Right ventricle myocardium superior (tissue), 1 donor: ENCODE results near the gene EEF1AKMT2. TPM values are rescaled to one million over a fixed set of nuclear protein-coding genes. Genes with fewer than 3 reads are reported as not detected.

ENCODE experiments used
- ATAC-seq: fragments of 200-7000 bp; cut with Tn5 transposase; one replicate; pipeline ENCODE4 v1.9.1; 2020; ENCODE audit warnings: mild to moderate bottlenecking; ENCODE audit not compliant: poor library complexity
- DNase-seq: peaks from one replicate; pipeline ENCODE4 v3.0.0-alpha.2; 2020
- intact Hi-C: fragments of 100-400 bp; cut with DNase I; formaldehyde crosslinking; loops from one replicate; pipeline ENCODE4 v1.11.2; 2022
- total RNA-seq: library from RNA; stranded (reverse); fragmentation: NEBNext Ultra II Directional; extraction: Animal tissue kit (Norgen Biotek cat#: 25700); gene quantifications from one replicate; pipeline ENCODE4 v1.2.1, GENCODE V29; 2021
- donor health status: DM: no; HTN: yes; CAD: no; lungs with severe emphysema.

EEF1AKMT2 gene
- total RNA-seq, 1 donor from 2014 or later: 11.9 TPM

DNA sequence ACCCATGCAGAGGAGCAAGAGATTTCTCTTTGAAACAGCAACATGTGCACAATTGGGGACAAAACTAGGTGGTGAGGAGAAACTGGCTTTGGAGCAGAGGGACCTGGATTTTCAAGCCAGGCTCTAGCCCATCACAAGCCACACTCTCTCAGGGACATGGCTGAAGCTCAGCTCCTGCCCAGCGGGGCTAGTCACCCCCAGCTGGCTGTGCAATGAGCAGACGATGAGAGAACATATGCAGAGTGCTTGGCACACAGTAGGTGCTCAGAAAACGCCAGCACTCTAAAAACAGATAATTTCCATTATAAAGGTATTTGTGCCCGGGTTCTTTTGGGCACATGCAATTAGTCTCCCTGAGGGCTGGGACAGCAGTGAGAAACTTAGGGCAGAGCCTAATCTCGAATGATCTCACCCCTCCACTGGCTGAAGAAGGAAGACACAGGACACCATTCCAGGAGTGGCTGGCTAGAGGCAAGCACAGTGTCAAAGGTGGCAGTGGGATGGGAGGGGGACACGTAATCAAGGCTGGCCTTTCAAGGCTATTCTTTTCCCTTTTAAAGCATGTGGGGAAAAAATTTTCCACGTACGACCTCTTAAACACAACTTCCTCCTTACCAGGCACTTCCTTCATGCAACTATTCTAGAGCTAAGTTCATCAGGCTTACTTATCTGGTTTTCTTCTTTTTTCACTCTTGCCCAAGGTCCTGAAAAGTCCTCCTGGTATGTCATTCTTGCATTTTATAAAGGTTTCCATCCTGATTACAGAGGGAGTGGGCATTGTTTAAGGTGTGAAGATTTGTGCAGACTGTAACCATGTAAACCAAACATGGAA lies 62.6 kb downstream of the EEF1AKMT2 start:
- intact Hi-C loops: no loop called here
- no peak for ATAC-seq
- no peak for DNase-seq

DNA sequence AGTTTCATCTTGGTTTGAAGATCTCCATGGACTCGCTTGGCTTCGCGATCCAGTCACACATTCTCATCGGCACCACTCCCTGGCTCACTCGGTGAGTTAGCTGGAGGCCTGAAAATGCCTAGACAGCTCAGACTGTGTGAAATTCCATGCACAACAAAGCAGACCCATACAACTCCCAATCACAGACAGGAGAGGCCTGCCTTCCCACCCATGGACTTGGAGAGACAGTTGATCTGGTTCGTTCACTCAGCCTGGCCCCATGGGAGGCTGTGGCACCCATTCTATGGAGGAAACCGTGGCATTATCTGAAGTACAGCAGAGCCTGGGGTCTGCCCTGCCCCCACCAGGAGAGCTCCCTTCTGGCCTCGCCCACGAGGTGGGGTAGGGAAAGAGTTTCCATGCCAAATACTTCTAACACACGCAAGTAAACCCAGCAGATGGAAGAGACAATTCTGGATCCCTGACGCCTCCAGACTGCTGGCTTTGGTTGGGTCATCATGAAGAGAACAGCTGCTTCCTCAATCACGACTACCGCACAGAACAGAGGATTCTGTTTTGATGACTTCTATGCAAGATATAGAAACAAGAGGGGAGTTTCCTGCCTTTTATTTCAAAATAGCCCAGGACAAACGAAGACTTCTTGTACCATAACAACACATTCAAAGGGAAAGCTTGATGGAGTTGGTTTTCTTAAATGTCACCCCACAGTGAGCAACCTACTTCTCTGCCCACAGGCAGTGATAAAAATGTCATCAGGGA lies 63.4 kb downstream of the EEF1AKMT2 start:
- DNase-seq: no peak
- intact Hi-C loops: no loop called here
- ATAC-seq: peak; percentile 60

DNA sequence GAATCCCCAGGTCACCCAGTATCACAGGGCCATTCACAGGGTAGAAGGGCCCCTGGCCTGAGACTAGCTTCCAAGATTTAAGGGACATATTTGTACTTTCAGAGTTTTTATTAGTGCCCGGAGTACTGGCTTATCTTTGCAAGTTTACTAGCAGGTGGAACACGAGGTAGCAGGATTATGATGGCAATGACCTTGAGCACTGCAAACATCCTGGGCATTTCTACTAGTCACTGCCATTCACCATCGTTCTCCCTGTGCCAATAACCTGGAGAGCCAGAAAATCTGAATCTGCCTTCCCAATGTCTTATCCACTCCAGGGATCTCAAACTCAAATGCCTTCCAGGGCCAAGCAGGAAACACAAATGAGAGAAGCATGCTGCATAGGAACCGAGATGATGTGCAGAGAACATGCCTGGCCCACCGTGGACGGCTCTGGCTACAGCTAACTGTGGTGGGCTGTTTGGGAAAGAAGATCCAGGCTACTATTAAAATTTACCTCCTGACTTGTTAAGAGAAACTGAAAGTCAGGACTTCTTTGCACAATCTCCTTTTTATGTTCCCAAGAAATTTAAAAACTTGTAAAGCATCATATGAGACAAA lies 64.2 kb downstream of the EEF1AKMT2 start:
- ATAC-seq (no peak), DNase-seq (no peak)
- intact Hi-C loops: no loop called here

DNA sequence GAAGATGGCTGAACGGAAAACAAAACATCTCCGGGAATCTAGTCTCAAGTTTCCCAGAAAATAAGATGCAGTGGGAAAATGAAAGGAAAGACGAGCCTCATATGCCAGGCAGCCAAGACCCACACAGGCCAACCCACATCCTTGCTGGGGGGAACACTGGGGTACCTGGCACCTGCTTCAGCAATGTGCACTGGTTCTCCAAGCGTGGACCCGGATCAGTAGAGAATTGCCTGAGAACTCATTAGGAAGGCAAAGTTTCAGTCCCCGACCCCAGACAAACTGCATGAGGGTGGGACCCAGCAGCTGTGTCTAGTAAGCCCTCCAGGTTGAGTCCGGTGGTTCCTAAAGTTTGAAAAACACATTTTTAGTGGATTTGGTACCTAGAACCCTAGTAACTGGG lies 65.9 kb downstream of the EEF1AKMT2 start:
- intact Hi-C loops: no loop called here
- DNase-seq: no peak

DNA sequence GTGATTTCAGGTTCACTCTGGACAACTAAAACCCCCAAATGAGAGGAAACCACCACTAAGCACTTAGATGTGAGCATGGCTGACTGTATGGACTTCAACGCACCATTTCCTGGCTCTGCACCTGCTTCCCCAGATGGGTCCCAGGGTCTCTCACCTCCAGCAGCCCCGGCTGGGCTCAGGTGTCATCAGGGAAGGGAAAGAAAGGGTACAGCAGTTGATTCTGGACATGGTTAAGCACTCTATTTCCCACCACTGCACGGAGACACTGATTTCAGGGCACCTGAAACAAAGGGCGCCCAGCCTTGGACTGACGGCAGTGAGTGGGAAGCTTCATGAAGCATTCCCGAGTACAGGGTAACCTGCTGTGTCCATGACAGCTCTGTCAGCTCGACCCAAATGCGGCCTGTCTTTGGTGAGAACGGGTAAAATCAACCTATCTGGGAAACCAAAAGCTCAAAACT lies 66.5 kb downstream of the EEF1AKMT2 start:
- DNase-seq: no peak
- intact Hi-C loops: no loop called here
- ATAC-seq: no peak

More for the DNA sequence above, 65.9 kb downstream of the EEF1AKMT2 start:
- ATAC-seq: no peak

DNA sequence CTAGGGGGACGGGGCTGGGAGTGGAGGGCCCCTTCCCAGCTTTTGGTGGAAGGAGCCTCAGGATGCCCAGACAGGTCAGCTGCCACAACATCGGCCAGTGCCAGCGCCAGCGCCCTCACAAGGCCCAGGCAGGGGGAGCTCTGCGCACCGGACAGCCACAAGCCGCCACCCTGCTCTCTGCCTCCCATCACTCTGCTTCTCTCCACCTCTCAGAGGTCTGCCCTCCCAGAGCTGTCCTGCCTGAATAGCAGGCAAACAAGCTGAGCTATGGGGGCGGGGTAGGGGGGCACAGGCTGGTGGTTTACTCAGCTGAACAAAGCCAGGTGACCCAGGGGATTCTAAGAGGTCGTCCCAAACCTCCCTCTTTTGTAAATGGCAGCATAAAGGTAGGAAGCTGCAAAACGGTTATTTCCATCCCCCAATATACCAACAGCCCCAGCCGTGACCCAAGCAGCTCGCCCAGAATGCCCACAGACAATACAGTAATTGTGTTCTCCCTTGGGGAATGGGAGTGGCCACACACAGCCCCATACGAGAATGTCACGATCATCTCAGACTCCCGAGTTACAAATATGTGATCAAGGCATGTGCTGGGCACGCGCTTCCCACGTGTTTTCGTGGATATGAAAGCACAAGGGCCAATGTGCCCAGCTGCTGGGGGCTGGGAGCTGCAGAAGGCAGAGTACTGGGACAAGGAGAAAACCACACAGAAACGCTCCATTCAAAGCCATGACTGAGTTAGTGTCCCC lies 67.2 kb downstream of the EEF1AKMT2 start:
- DNase-seq: no peak
- intact Hi-C loops: no loop called here
- ATAC-seq: no peak

DNA sequence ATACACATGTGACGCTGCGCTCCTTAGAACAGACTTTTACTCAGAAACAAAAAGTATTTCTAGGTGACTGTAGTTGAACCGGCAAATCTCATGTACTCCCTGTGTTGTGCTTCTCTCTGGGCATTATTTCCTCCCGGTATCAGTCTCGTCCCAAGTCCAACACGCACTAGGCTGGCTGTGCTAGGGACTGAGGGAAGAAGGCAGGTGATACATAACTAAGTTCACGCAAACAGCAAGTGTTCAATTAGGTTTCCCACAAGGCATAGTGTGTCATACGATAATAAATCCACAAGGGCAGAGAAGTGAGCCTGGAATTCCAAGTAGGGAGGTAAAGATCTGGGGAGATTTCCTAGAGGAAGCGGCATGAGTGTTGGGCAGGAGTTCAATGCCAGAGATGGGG lies 67.9 kb downstream of the EEF1AKMT2 start:
- ATAC-seq (no peak), DNase-seq (no peak)
- intact Hi-C loops: no loop called here

DNA sequence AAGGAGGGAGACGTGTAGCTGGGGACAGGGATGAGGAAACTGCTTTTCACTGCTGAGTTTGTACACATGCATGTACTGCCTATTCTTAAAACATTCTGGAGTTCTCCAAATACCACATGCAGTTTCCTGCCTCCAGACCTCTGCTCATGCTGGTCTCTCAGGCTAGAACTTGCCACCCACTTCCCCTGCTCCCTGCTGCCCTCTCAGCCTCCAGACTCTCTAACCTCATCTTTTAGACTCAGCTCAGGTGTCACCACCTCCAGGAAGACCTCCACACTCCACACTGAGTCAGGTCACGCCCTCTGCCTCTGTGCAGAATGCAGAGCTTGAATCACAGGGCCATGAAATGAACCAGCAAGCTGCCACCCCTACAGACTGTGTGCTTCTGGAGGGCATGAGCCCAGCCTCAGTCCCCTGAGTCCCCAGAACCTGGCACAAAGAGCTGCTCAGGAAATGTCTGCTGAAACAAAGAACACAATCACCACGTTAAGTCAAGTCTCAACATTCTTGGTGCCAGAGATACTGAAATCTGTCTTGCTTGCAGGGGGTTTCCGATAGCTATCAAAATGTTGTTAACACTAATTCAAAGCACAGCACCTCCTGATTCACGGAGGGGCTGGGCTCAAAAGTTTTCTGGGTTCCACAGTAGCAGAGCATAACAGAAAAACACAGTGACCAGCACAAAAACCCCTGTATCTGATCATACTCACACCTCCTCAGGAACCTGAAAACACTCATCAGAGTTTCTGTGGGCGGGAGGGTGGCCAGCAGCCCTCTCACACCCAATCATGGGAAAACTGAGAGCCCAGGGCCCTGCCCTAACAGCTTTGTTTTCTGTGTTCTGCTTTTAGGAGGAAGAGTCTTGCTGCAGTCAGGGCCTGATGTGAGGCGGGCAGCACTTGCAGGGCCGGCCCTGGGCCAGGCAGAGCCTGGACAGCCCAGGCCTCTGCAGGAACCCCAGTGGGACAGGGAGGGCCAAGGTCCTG lies 68.6 kb downstream of the EEF1AKMT2 start:
- intact Hi-C loops: no loop called here
- peak; percentile 56 for ATAC-seq
- DNase-seq: peak; percentile 75

DNA sequence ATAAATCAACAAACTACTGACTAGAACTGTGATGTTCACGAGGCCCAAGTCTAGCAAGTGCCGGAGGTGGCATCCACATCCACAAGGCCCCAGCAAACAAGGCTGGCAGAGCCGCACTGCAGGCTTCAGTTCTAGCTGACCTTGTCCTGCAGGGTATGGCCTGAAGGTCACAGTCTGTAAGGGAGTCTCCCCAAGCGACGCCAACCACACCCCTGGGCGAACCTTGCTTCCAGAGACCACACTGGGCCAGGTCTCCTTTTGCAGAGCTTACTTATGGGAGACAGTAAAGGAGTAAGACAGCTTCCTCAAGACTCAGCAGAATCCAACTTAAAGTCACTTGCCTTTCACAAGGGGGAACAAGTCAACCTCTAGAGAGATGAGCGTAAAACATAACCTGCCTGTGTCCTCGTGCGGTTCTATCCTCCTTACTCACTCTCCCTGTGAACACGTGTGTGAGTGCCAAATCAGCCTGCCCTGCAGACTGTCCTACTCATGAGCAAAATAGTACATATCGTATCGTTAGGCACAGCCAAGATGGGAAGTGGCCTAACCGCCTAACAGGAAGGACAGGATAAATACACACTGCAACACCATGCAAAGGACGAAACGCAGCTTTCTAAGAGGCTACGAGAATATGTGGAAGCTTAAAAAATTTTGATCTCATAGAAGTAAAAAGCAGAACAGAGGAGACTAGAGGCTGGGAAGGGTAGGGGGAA lies 70.2 kb downstream of the EEF1AKMT2 start:
- ATAC-seq (peak; percentile 74), DNase-seq (peak; percentile 72)
- intact Hi-C loops: no loop called here

DNA sequence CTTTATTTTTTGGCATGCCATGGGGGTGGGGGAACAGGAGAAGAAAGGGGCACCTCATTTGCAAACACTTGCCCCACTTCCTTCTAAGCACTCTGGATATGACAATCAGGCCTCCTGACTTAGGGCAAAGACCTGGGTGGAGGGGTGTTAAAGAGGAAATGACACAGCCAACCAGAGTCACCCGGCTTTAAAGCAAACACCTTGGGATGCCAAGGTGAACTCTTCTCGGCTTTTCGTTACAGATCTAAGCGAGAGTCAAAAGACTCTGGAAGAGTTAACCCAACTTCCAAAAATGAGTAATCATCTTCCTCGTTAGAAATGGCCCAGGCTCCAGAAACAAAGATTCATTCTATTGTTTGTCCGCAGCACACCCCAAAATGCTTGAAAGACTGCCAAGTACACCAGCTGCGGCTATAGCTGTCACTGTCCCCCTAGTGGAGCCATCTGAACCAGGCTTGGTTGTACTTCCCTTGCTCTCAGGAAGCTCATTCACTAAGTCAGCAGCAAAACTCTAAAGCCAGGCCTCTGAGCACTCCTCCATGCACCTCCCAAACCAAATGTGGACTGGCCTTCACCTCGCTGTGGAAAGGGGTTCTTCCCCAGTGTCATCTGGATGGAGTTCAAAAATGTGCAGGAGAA lies 72.4 kb downstream of the EEF1AKMT2 start:
- intact Hi-C loops: no loop called here
- peak; percentile 74 for DNase-seq

DNA sequence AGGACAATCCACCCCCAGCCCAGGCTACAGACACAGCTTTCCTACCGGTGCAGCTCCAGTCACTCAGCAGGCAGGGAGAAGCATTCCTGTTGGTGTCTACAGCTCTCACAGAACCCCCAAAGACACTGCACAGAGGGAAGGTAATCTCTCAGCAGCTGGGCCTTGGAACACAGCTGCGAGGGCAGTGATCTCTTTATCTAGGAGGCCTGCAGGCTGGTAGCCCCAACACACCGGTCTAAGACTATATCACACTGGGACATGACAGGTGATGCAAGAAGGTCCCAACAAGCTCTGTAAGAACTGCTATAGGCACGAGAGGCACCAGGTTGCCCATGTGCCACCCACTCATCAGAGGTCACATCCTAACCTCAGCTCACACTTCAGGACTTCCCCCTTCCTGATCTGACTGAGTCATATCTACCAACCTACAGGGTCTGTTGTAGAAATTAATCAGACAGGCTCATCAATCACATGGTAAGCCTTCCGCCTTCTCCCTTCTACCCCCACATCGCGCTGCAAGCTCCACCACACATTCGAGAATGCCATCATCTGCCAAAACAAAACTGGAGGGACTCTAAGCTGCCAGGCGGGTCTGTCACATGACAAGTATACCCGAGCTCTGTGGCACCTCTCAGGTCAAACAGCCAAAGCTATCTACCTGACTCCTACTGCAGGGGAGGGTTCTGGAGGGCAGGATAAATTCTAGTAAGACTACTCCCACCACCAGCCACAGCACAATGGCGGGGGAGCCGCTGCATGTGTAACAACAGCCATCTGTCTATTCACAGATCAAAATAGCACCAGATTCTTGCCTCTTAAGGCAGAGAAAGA lies 73.6 kb downstream of the EEF1AKMT2 start:
- DNase-seq (no peak), ATAC-seq (peak; percentile 7)
- intact Hi-C loops: no loop called here

More for the DNA sequence above, 72.4 kb downstream of the EEF1AKMT2 start:
- peak; percentile 44 for ATAC-seq

DNA sequence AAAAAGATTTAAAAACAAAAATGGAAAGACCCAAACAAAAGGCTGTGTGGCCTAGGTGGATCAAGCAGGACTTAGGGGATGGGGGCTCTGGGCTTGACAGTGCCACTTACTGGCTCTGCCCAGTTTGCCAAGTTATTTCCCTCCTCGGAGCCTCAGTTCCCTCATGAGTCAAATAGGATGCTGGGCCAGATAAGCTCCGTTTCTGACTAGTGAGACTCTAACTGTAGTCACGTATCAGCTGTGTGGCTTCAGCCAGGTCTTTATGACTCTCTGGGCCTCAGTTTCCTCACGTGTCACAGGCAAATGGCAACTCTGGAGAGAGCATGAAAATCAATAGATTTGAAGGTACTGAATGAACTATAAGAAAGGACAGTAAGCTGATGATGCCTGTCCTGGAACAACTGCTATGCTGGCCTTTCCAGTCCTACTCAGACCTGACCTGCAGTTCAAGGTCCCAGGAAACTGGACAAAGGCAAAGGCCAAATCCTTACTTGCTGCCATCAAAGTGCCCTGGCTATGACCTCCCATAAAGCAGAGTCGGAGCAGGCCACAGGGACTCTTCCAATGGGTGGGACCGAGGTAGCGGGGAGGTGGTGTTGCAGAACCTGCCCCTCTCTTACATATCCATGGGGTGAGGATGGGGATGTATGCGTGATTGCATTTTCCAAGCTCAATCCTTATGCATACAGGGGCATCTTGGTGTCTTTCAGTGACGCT lies 74.5 kb downstream of the EEF1AKMT2 start:
- DNase-seq: no peak
- intact Hi-C loops: no loop called here
- no peak for ATAC-seq

DNA sequence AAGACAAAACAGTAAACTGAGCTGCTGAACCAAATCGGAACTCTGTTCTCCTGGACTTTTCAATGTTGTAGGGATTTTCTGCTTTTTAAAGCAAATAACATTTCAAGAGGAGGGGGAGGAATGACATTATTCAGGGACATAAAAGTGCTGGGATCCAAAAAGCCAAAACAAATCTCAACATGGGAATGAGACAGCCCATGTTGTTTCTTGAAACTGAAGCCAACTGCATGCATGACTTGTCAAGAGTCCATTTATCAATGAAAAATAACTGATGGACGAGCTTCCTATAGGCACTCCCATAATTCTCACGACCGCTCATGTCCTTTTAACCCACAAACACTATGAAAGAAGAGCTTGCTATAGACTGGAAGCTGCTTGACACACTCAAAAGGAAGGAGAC lies 75.3 kb downstream of the EEF1AKMT2 start:
- DNase-seq (no peak), ATAC-seq (no peak)
- intact Hi-C loops: no loop called here

DNA sequence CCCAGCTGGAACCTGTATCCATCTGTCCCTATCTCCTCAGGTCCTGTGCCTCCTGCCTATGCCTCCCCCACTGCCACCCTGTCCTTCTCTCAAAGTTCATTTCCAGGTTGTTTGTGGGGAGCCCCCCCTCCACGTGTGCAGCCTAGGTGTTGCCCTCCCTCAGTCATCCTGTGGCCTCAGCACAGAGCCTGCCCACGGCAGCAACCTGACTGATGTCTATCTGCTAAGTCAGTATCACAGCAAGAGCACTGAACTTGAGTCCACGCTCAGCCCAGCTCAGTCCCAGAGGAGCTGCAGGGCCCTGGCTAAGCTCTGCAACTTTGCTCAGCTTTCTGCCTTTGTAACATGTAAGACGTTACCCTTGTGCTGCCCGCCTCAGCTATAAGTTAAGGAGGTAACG lies 76.2 kb downstream of the EEF1AKMT2 start:
- no peak for DNase-seq
- no peak for ATAC-seq
- intact Hi-C loops: no loop called here

DNA sequence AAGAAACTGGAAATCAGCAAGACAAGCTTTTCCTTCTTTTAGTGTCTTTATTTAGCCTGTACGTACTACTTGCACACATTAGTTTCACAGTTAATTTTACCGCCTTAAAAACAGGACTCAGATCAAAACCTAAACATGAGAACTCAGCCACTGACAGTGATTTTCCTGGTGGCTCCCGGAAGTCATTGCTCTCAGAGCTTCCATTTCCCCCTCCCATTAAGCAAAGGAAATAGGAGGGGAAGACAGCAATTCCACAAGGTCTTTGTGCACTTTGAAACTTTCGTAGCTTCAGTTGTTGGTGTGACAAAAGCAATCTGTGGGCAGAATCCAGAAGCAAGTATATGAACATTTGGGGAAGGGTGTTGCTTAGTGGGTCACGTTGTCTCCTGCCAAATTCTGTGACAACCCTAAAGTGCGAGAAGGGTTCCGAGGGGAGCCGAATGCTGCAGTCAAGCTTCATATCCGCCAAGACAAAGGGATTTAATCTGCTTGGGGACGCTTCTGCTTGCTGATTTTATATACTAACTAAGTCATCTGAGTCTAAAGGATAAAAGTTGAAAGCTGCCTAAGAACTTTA lies 77.9 kb downstream of the EEF1AKMT2 start:
- no peak for DNase-seq
- intact Hi-C loops: no loop called here
- no peak for ATAC-seq
